Trophoblast cell (in vitro differentiated cells and primary cell): ENCODE results near the gene DYRK1B.

Source experiments
- DNase-seq, 2 donors: peaks; one replicate each; pipeline ENCODE4 v3.0.0-alpha.2; 2016
- H2AFZ ChIP-seq: 2 replicates; pipeline ENCODE4 v1.6.1; 2013; ENCODE audit warnings: low read length, moderate library complexity, mild to moderate bottlenecking; ENCODE audit not compliant: insufficient read depth, poor library complexity
- H2AK5ac ChIP-seq: 2 replicates; pipeline ENCODE4 v1.6.1; 2013; ENCODE audit warnings: mild to moderate bottlenecking, low read length
- H2BK120ac ChIP-seq: 2 replicates; pipeline ENCODE4 v1.6.1; 2013; ENCODE audit warnings: low read length, mild to moderate bottlenecking, moderate library complexity; ENCODE audit not compliant: insufficient read depth, poor library complexity
- H2BK12ac ChIP-seq: 2 replicates; pipeline ENCODE4 v1.6.1; 2013; ENCODE audit warnings: mild to moderate bottlenecking, low read length, moderate library complexity
- H2BK5ac ChIP-seq: 2 replicates; pipeline ENCODE4 v1.6.1; 2013; ENCODE audit warnings: low read length, low read depth, moderate library complexity, mild to moderate bottlenecking; ENCODE audit not compliant: poor library complexity
- H3K14ac ChIP-seq: 2 replicates; pipeline ENCODE4 v1.6.1; 2013; ENCODE audit warnings: mild to moderate bottlenecking, low read length
- H3K18ac ChIP-seq: 2 replicates; pipeline ENCODE4 v1.6.1; 2013; ENCODE audit warnings: mild to moderate bottlenecking, low read length
- H3K23ac ChIP-seq: 2 replicates; pipeline ENCODE4 v1.6.1; 2013; ENCODE audit warnings: low read length
- H3K27ac ChIP-seq: 2 replicates; pipeline ENCODE4 v1.5.1; 2013; ENCODE audit warnings: low read depth, mild to moderate bottlenecking, inconsistent platforms, low read length, moderate library complexity
- H3K27me3 ChIP-seq: 2 replicates; pipeline ENCODE4 v1.6.1; 2013; ENCODE audit warnings: inconsistent platforms, mild to moderate bottlenecking, low read length, moderate library complexity; ENCODE audit not compliant: insufficient read depth
- H3K36me3 ChIP-seq, 2 experiments: 1 replicate in 1 of 2; 2 replicates in 1 of 2; pipeline ENCODE4 v1.6.1; 2013; ENCODE audit warnings: low read length in 2 of 2, mild to moderate bottlenecking in 2 of 2, moderate library complexity in 1 of 2; ENCODE audit not compliant: insufficient read depth in 2 of 2, control insufficient read depth in 1 of 2
- H3K4ac ChIP-seq: 2 replicates; pipeline ENCODE4 v1.6.1; 2013; ENCODE audit warnings: low read depth, mild to moderate bottlenecking, low read length, moderate library complexity
- H3K4me1 ChIP-seq, 2 experiments: 1 replicate in 1 of 2; 2 replicates in 1 of 2; pipeline ENCODE4 v1.6.1; 2013; ENCODE audit warnings: low read length in 2 of 2, mild to moderate bottlenecking in 2 of 2, moderate library complexity in 1 of 2; ENCODE audit not compliant: insufficient read depth in 2 of 2, control insufficient read depth in 1 of 2
- H3K4me2 ChIP-seq: 2 replicates; pipeline ENCODE4 v1.6.1; 2013; ENCODE audit warnings: inconsistent platforms, mild to moderate bottlenecking, low read length, moderate library complexity
- H3K4me3 ChIP-seq: 2 replicates; pipeline ENCODE4 v1.5.1; 2013; ENCODE audit warnings: mild to moderate bottlenecking, low read depth, low read length, inconsistent platforms
- H3K79me1 ChIP-seq: one replicate; pipeline ENCODE4 v1.6.1; 2013; ENCODE audit warnings: low read length
- H3K79me2 ChIP-seq: 2 replicates; pipeline ENCODE4 v1.6.1; 2013; ENCODE audit warnings: low read length, mild to moderate bottlenecking; ENCODE audit not compliant: control insufficient read depth, insufficient read depth, poor library complexity
- H3K9ac ChIP-seq: 2 replicates; pipeline ENCODE4 v1.6.1; 2013; ENCODE audit warnings: mild to moderate bottlenecking, low read length
- H3K9me3 ChIP-seq: 2 replicates; pipeline ENCODE4 v1.6.1; 2013; ENCODE audit warnings: low read depth, mild to moderate bottlenecking, control low read depth, inconsistent platforms, low read length; ENCODE audit not compliant: insufficient read depth
- H4K12ac ChIP-seq: 2 replicates; pipeline ENCODE4 v1.6.1; 2013; ENCODE audit warnings: low read depth, mild to moderate bottlenecking, low read length, moderate library complexity
- H4K8ac ChIP-seq: 2 replicates; pipeline ENCODE4 v1.6.1; 2013; ENCODE audit warnings: low read depth, mild to moderate bottlenecking, low read length, moderate library complexity
- H4K91ac ChIP-seq: one replicate; pipeline ENCODE4 v1.6.1; 2013; ENCODE audit warnings: low read depth, mild to moderate bottlenecking, low read length, moderate library complexity
- WGBS: extraction: QIAGEN DNeasy Blood & Tissue Kit; methylation state at CpG from one replicate; pipeline ENCODE4 v1.1.7; 2013; ENCODE audit warnings: missing lambda C conversion rate; ENCODE audit not compliant: insufficient read length, insufficient coverage; ENCODE audit errors: extremely low coverage; 5-methylcytosine and 5-hydroxymethylcytosine counted together

Gene DYRK1B

DNA sequence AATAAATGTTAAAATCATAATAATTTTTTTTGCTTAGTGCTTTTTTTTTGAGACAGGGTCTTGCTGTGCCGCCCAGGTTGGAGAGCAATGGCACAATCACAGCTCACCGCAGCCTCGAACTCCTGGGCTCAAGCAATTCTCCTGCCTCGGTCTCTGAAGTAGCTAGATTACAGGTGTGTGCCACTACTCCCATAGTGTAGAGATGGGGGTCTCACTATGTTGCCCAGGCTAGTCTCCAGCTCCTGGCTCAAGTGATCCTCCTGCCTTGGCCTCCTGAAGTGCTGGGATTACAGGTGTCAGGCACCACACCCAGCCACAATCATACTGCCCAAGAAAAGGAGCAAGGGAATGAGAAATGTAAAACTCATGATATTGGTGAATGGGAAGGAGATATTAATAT lies 7.1 kb upstream of the DYRK1B start:
- H3K9me3 ChIP-seq = no peaks in the 10 kb centered on the region
- H3K23ac ChIP-seq = no peak overlapping the region
- no peak overlapping the region for H2AK5ac ChIP-seq
- H3K4me2 ChIP-seq = no peak overlapping the region
- H3K27ac ChIP-seq = no peak overlapping the region
- H3K14ac ChIP-seq = no peak overlapping the region
- H3K79me1 ChIP-seq = peaks cover 2% of the 10 kb centered on the region
- no peak for DNase-seq
- peaks cover 24% of the 10 kb centered on the region for H3K79me2 ChIP-seq
- H3K4me3 ChIP-seq = no peak overlapping the region
- H2BK120ac ChIP-seq = no peak overlapping the region
- H2BK12ac ChIP-seq = no peak overlapping the region
- H3K9ac ChIP-seq = no peak overlapping the region
- H3K36me3 ChIP-seq = peaks cover 33 to 37% of the 10 kb centered on the region in 2 experiments
- H2AFZ ChIP-seq = no peak overlapping the region
- H4K91ac ChIP-seq = no peak overlapping the region
- no peaks in the 10 kb centered on the region for H3K27me3 ChIP-seq
- no CpG with 5 or more reads among the region's 4 CpGs for WGBS
- peaks cover 5 to 8% of the 10 kb centered on the region in 2 experiments for H3K4me1 ChIP-seq
- H3K18ac ChIP-seq = no peak overlapping the region
- no peak overlapping the region for H4K12ac ChIP-seq
- no peak overlapping the region for H4K8ac ChIP-seq
- H2BK5ac ChIP-seq = no peak overlapping the region
- H3K4ac ChIP-seq = peak overlapping the region; percentile 86

DNA sequence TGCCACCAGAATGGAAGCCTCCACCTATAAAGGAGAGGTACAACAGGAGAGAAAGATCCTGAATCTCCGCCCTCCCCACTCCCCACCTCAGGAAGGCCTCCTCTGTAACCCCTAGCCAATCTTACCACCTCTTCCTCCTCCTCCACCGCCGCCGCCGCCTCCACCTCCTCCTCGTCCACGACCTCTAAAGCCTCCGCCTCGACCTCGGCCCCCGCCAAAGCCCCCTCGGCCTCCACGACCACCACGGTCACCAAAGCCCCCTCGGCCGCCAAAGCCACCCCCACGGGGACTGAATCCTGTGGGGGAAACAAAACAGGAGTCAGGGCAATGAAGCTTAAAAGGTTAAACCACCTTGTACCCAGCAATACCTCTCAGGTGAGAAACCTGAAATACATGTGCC lies 6.5 kb upstream of the DYRK1B start:
- H3K79me1 ChIP-seq = no peaks in the 10 kb centered on the region
- no peak overlapping the region for H3K4me3 ChIP-seq
- H3K18ac ChIP-seq = peak overlapping the region; percentile 22
- H3K4ac ChIP-seq = peak overlapping the region; percentile 54
- no peaks in the 10 kb centered on the region for H3K9me3 ChIP-seq
- H3K27ac ChIP-seq = no peak overlapping the region
- no CpG with 5 or more reads among the region's 17 CpGs for whole genome bisulfite sequencing
- no peak overlapping the region for H2BK12ac ChIP-seq
- no peak overlapping the region for H3K4me2 ChIP-seq
- H4K8ac ChIP-seq = no peak overlapping the region
- H3K14ac ChIP-seq = no peak overlapping the region
- no peak for DNase-seq
- peaks cover 2 to 8% of the 10 kb centered on the region in 2 experiments for H3K4me1 ChIP-seq
- H4K12ac ChIP-seq = no peak overlapping the region
- no peak overlapping the region for H3K23ac ChIP-seq
- no peak overlapping the region for H2BK120ac ChIP-seq
- H2BK5ac ChIP-seq = no peak overlapping the region
- peaks cover 33 to 39% of the 10 kb centered on the region in 2 experiments for H3K36me3 ChIP-seq
- no peak overlapping the region for H2AK5ac ChIP-seq
- no peak overlapping the region for H3K9ac ChIP-seq
- H3K27me3 ChIP-seq = no peaks in the 10 kb centered on the region
- H4K91ac ChIP-seq = no peak overlapping the region
- no peak overlapping the region for H2AFZ ChIP-seq
- H3K79me2 ChIP-seq = peaks cover 18% of the 10 kb centered on the region

GRCh38 chr19:39839678-39840327 lies 5.8 kb upstream of the DYRK1B start:
- peaks cover 15% of the 10 kb centered on the region for H3K79me2 ChIP-seq

DNA sequence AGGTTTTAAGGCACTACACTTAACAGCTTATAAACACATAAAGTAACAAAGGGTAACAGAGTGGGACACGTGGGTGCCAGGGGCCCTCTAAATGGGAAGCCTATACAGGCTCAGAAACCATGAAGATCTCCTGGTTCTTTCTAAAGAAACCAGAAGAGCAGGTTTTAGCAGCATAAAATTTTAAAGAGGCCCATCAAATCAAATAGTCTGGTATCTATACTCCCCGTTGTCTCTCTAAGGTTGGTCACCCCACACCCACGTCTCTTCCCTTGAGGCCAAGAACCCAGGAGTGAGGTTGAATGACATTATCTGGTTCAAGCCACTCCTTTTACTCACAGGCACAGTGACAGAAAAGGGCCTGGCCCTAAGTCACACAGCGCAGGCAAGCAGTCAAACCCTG lies 4.6 kb upstream of the DYRK1B start:
- WGBS = no CpG with 5 or more reads among the region's 4 CpGs

More at GRCh38 chr19:39839678-39840327, 5.8 kb upstream of the DYRK1B start:
- Histone ChIP-seq H3K4me3 (no peak overlapping the region), H3K9ac (no peak overlapping the region), H2BK5ac (no peak overlapping the region), H3K79me1 (no peaks in the 10 kb centered on the region), H4K8ac (no peak overlapping the region), H3K18ac (no peak overlapping the region), H2AFZ (no peak overlapping the region), H2AK5ac (no peak overlapping the region), H3K27ac (no peak overlapping the region), H2BK120ac (no peak overlapping the region), H3K14ac (no peak overlapping the region), H4K91ac (no peak overlapping the region), H2BK12ac (no peak overlapping the region), H3K23ac (no peak overlapping the region), H3K27me3 (no peaks in the 10 kb centered on the region), H3K9me3 (no peaks in the 10 kb centered on the region), H3K4me2 (no peak overlapping the region), H4K12ac (no peak overlapping the region), H3K36me3 (peaks cover 37 to 45% of the 10 kb centered on the region in 2 experiments), H3K4me1 (peaks cover 0 to 2% of the 10 kb centered on the region in 2 experiments), H3K4ac (peak overlapping the region; percentile 54)
- peak; percentile 62 to 75 for DNase-seq
- WGBS = no CpG with 5 or more reads among the region's 13 CpGs

More for the DNA sequence above, 4.6 kb upstream of the DYRK1B start:
- H3K36me3 ChIP-seq = peaks cover 42 to 50% of the 10 kb centered on the region in 2 experiments
- no peak overlapping the region for H3K23ac ChIP-seq
- H3K27ac ChIP-seq = no peak overlapping the region
- H3K79me2 ChIP-seq = peaks cover 13% of the 10 kb centered on the region
- no peak overlapping the region for H2BK120ac ChIP-seq
- H4K12ac ChIP-seq = no peak overlapping the region
- H3K14ac ChIP-seq = no peak overlapping the region
- no peak overlapping the region for H2AFZ ChIP-seq
- no peak overlapping the region for H2BK5ac ChIP-seq
- no peak overlapping the region for H3K4me3 ChIP-seq
- no peak overlapping the region for H3K9ac ChIP-seq
- no peak overlapping the region for H3K18ac ChIP-seq
- no peak overlapping the region for H4K91ac ChIP-seq
- H4K8ac ChIP-seq = no peak overlapping the region
- peaks cover 3% of the 10 kb centered on the region for H3K79me1 ChIP-seq
- peaks cover 0 to 5% of the 10 kb centered on the region in 2 experiments for H3K4me1 ChIP-seq
- H3K27me3 ChIP-seq = no peaks in the 10 kb centered on the region
- H3K4ac ChIP-seq = no peak overlapping the region
- DNase-seq = no peak
- H2AK5ac ChIP-seq = no peak overlapping the region
- no peak overlapping the region for H2BK12ac ChIP-seq
- no peak overlapping the region for H3K4me2 ChIP-seq
- H3K9me3 ChIP-seq = no peaks in the 10 kb centered on the region
